WTC11 (cell line): ENCODE measurements around the gene MED12L. TPM values are rescaled to one million over a fixed set of nuclear protein-coding genes. Genes with fewer than 3 reads are reported as not detected.
A peak's percentile ranks its signal among the peaks of the same experiment; 100 is the strongest.

ENCODE experiments used
- ATAC-seq: fragments of 200-7000 bp; cut with Tn5 transposase; 2 replicates; pipeline ENCODE4 v1.10.0; 2021; ENCODE audit warnings: mild to moderate bottlenecking, moderate library complexity
- CTCF ChIA-PET: fragments of 300-600 bp; sonication (Branson Sonifier 250); formaldehyde crosslinking; loops from one replicate; lab custom pipeline; 2021; ENCODE audit warnings: antibody characterized with exemption; lab: Charles Lee
- POLR2A ChIA-PET: fragments of 350-600 bp; sonication (Branson Sonifier 250); formaldehyde crosslinking; loops from one replicate; lab custom pipeline; 2021; ENCODE audit warnings: antibody characterized with exemption; lab: Charles Lee
- DNase-seq: peaks from one replicate; pipeline ENCODE4 v3.0.0; 2021; ENCODE audit warnings: low spot score
- H3K27ac Mint-ChIP-seq: 2 replicates; pipeline ENCODE4 v1.8.0; 2021; ENCODE audit warnings: mixed read lengths
- H3K27me3 Mint-ChIP-seq: 2 replicates; pipeline ENCODE4 v1.8.0; 2021; ENCODE audit warnings: low read depth, mild to moderate bottlenecking, moderate library complexity, mixed read lengths
- H3K36me3 Mint-ChIP-seq: 2 replicates; pipeline ENCODE4 v1.8.0; 2021; ENCODE audit warnings: mixed read lengths
- H3K4me1 Mint-ChIP-seq: 2 replicates; pipeline ENCODE4 v1.8.0; 2022; ENCODE audit warnings: mixed read lengths
- H3K4me3 Mint-ChIP-seq: 2 replicates; pipeline ENCODE4 v1.8.0; 2021; ENCODE audit warnings: mild to moderate bottlenecking, moderate library complexity, mixed read lengths
- H3K9me3 Mint-ChIP-seq: 2 replicates; pipeline ENCODE4 v1.8.0; 2021; ENCODE audit warnings: mixed read lengths
- AR ChIP-seq: fragments of 250-450 bp; sonication (Bioruptor Pico); IDR thresholded peaks from 2 replicates; pipeline ENCODE4 v1.9.0; 2021; ENCODE audit warnings: mild to moderate bottlenecking
- EMX1 ChIP-seq: fragments of 250-450 bp; sonication (Bioruptor Pico); IDR thresholded peaks from 2 replicates; pipeline ENCODE4 v1.8.0; 2021; ENCODE audit warnings: mild to moderate bottlenecking
- KAT7 ChIP-seq: sonication (generic); formaldehyde crosslinking; IDR thresholded peaks from 2 replicates; pipeline ENCODE4 v1.8.1; 2023; ENCODE audit warnings: missing genetic modification reagents, mild to moderate bottlenecking, borderline replicate concordance
- NFYB ChIP-seq: sonication (generic); formaldehyde crosslinking; conservative IDR thresholded peaks from 2 replicates; pipeline ENCODE4 v1.8.0; 2022; ENCODE audit warnings: low read depth, missing genetic modification reagents
- OVOL2 ChIP-seq: fragments of 250-450 bp; sonication (Bioruptor Pico); IDR thresholded peaks from 2 replicates; pipeline ENCODE4 v1.9.0; 2021; ENCODE audit warnings: mild to moderate bottlenecking, borderline replicate concordance
- SMAD3 ChIP-seq: sonication (generic); formaldehyde crosslinking; IDR thresholded peaks from 2 replicates; pipeline ENCODE4 v1.8.0; 2022; ENCODE audit warnings: missing genetic modification reagents, mild to moderate bottlenecking, borderline replicate concordance
- SMAD4 ChIP-seq: sonication (generic); formaldehyde crosslinking; IDR thresholded peaks from 2 replicates; pipeline ENCODE4 v1.8.0; 2022; ENCODE audit warnings: mild to moderate bottlenecking, missing genetic modification reagents
- SOX15 ChIP-seq: fragments of 250-450 bp; sonication (Bioruptor Pico); IDR thresholded peaks from 2 replicates; pipeline ENCODE4 v1.9.0; 2021; ENCODE audit warnings: mild to moderate bottlenecking
- USF2 ChIP-seq: sonication (generic); formaldehyde crosslinking; IDR thresholded peaks from 2 replicates; pipeline ENCODE4 v1.8.1; 2023; ENCODE audit warnings: mild to moderate bottlenecking, missing genetic modification reagents, moderate library complexity
- ZNF219 ChIP-seq: sonication (generic); formaldehyde crosslinking; IDR thresholded peaks from 2 replicates; pipeline ENCODE4 v1.8.0; 2023; ENCODE audit warnings: missing genetic modification reagents, mild to moderate bottlenecking, borderline replicate concordance
- ZNF232 ChIP-seq: sonication (generic); formaldehyde crosslinking; IDR thresholded peaks from 2 replicates; pipeline ENCODE4 v1.8.0; 2022; ENCODE audit warnings: mild to moderate bottlenecking, missing genetic modification reagents
- ZNF281 ChIP-seq: sonication (generic); formaldehyde crosslinking; IDR thresholded peaks from 2 replicates; pipeline ENCODE4 v1.8.0; 2023; ENCODE audit warnings: mild to moderate bottlenecking, missing genetic modification reagents
- ZNF671 ChIP-seq: fragments of 250-450 bp; sonication (Bioruptor Pico); IDR thresholded peaks from 2 replicates; pipeline ENCODE4 v1.8.0; 2021; ENCODE audit warnings: mild to moderate bottlenecking
- total RNA-seq: library from RNA; stranded (reverse); gene quantifications from 3 replicates; pipeline ENCODE4 v1.2.3, GENCODE V29; 2021
- TF ChIP-seq, protein P1 (sequence below): sonication (generic); formaldehyde crosslinking; IDR thresholded peaks from 2 replicates; pipeline ENCODE4 v1.8.1; 2023; ENCODE audit warnings: mild to moderate bottlenecking, missing genetic modification reagents

Gene MED12L
- total RNA-seq, 1 experiment from 2014 or later, result 27.4 TPM

GRCh38 chr3:151398895-151399294 is 313.4 kb downstream of the MED12L start (continued):
- no peak for TF ChIP-seq NFYB (CRISPR knock-in tag)
- no peak for TF ChIP-seq AR (CRISPR knock-in tag)
- no peak for TF ChIP-seq USF2
- TF ChIP-seq ZNF281 (CRISPR knock-in tag), result no peak
- TF ChIP-seq SOX15, result no peak
- no peak for TF ChIP-seq ZNF232
- TF ChIP-seq OVOL2 (CRISPR knock-in tag), result no peak
- TF ChIP-seq, protein P1, sequence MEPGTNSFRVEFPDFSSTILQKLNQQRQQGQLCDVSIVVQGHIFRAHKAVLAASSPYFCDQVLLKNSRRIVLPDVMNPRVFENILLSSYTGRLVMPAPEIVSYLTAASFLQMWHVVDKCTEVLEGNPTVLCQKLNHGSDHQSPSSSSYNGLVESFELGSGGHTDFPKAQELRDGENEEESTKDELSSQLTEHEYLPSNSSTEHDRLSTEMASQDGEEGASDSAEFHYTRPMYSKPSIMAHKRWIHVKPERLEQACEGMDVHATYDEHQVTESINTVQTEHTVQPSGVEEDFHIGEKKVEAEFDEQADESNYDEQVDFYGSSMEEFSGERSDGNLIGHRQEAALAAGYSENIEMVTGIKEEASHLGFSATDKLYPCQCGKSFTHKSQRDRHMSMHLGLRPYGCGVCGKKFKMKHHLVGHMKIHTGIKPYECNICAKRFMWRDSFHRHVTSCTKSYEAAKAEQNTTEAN (CRISPR knock-in tag), result no peak
- TF ChIP-seq ZNF219 (CRISPR knock-in tag), result no peak
- no peak for TF ChIP-seq ZNF671
- no peak for TF ChIP-seq EMX1
- TF ChIP-seq, all 79 proteins: peak for 0

GRCh38 chr3:151400341-151400740 is 314.9 kb downstream of the MED12L start:
- peaks cover 9% of the 10 kb centered on the region for H3K36me3 Mint-ChIP-seq
- peaks cover 26% of the 10 kb centered on the region for H3K4me1 Mint-ChIP-seq
- ChIA-PET CTCF (interaction anchor here (0.7 to 2.0 kb wide), 3 partner anchors 13 to 23 kb away, joined by 3 to 13 read pairs (median 4); no protein-coding TSS in a partner anchor), POLR2A (no interaction called here)
- no peaks in the 10 kb centered on the region for H3K27me3 Mint-ChIP-seq
- H3K27ac Mint-ChIP-seq, result peak overlapping the region; percentile 38; the same call in 1 of the 2 replicates
- no peaks in the 10 kb centered on the region for H3K9me3 Mint-ChIP-seq
- H3K4me3 Mint-ChIP-seq, result no peak overlapping the region
- no peak for DNase-seq
- no peak for ATAC-seq
- TF ChIP-seq SMAD3 (CRISPR knock-in tag) (no peak), ZNF671 (no peak), KAT7 (CRISPR knock-in tag) (no peak), ZNF281 (CRISPR knock-in tag) (no peak)

GRCh38 chr3:151402349-151402748 is 316.9 kb downstream of the MED12L start:
- Mint-ChIP-seq H3K4me1 (peaks cover 23% of the 10 kb centered on the region), H3K36me3 (no peaks in the 10 kb centered on the region), H3K27me3 (no peaks in the 10 kb centered on the region)
- POLR2A ChIA-PET, result no interaction called here
- ATAC-seq, result no peak
- no peak for TF ChIP-seq SMAD4 (CRISPR knock-in tag)
- TF ChIP-seq, all 79 proteins: peak for 0
- CTCF ChIA-PET, result no interaction called here
- Mint-ChIP-seq H3K4me3 (no peak overlapping the region), H3K9me3 (no peaks in the 10 kb centered on the region), H3K27ac (no peak overlapping the region)
- DNase-seq, result no peak
